PFSK-1 (cell line): Measurements from ENCODE around the gene IDH3B.

Source experiments
- FOXP2 ChIP-seq: optimal IDR thresholded peaks from 2 replicates; pipeline ENCODE3; 2011; ENCODE audit warnings: borderline replicate concordance, control low read depth, inconsistent platforms; ENCODE audit not compliant: insufficient read depth; ENCODE audit errors: extremely low read length, extremely low read depth
- POLR2AphosphoS5 ChIP-seq: IDR thresholded peaks from 2 replicates; pipeline ENCODE4 v1.6.1; 2012; ENCODE audit warnings: low read depth, mild to moderate bottlenecking, control low read depth, low read length, moderate library complexity
- SIN3A ChIP-seq: IDR thresholded peaks from 2 replicates; pipeline ENCODE4 v1.6.1; 2012; ENCODE audit warnings: mild to moderate bottlenecking, low read length, moderate library complexity, borderline replicate concordance; ENCODE audit not compliant: insufficient read depth
- TAF1 ChIP-seq: IDR thresholded peaks from 2 replicates; pipeline ENCODE4 v1.6.1; 2012; ENCODE audit warnings: low read length, control low read depth, borderline replicate concordance; ENCODE audit not compliant: insufficient read depth
- TF ChIP-seq, protein P1 (sequence below), 2 experiments: IDR thresholded peaks; 2 replicates each; pipeline versions ENCODE4 v1.6.1 to v1.8.0; 2011 to 2012; ENCODE audit warnings: low read depth in 2 of 2, low read length in 2 of 2, control low read depth in 1 of 2, inconsistent platforms in 1 of 2, mild to moderate bottlenecking in 1 of 2, moderate library complexity in 1 of 2; ENCODE audit not compliant: insufficient read depth in 1 of 2

Gene IDH3B

DNA sequence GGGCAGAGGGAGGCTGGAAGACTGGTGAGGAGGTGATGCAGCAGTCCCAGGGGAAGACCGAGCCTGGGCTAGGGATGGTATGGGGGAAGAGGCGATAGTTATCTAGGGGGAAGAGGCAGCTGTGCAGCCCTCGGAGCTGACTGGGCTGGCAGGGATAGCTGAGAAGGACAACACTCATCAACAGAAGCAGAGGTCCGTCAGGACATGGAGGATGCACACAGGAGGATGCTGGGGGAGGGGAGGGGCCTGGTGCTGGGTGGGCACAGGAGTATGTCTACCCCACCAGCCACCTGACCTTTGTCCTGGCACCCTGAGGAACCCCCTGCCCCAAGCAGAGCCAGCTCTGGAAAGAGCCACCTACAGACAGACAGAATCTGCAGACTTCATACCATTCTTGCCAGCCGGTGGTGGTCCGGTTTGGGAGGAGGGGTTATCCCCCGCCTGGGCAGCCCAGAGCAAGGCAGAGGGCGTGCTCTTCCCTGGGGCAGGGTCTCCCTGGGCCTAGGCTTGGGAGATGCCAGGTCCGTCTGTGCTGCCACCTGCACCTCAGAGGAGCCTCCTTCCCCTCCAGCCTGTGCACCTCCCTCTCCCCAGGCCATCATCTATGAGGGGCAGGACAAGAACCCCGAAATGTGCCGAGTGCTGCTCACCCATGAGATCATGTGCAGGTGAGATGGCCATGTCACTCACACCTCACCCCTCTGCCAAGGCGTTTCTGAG, 43.5 kb upstream of the IDH3B start:
- TF ChIP-seq FOXP2 = no peak
- no peak for TF ChIP-seq POLR2AphosphoS5
- TF ChIP-seq SIN3A = no peak
- no peak for TF ChIP-seq TAF1
- TF ChIP-seq, protein P1, sequence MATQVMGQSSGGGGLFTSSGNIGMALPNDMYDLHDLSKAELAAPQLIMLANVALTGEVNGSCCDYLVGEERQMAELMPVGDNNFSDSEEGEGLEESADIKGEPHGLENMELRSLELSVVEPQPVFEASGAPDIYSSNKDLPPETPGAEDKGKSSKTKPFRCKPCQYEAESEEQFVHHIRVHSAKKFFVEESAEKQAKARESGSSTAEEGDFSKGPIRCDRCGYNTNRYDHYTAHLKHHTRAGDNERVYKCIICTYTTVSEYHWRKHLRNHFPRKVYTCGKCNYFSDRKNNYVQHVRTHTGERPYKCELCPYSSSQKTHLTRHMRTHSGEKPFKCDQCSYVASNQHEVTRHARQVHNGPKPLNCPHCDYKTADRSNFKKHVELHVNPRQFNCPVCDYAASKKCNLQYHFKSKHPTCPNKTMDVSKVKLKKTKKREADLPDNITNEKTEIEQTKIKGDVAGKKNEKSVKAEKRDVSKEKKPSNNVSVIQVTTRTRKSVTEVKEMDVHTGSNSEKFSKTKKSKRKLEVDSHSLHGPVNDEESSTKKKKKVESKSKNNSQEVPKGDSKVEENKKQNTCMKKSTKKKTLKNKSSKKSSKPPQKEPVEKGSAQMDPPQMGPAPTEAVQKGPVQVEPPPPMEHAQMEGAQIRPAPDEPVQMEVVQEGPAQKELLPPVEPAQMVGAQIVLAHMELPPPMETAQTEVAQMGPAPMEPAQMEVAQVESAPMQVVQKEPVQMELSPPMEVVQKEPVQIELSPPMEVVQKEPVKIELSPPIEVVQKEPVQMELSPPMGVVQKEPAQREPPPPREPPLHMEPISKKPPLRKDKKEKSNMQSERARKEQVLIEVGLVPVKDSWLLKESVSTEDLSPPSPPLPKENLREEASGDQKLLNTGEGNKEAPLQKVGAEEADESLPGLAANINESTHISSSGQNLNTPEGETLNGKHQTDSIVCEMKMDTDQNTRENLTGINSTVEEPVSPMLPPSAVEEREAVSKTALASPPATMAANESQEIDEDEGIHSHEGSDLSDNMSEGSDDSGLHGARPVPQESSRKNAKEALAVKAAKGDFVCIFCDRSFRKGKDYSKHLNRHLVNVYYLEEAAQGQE (IDR thresholded peaks at IDR 0.05; ENCODE audit: insufficient read depth in 1 of 2, low read depth in 2 of 2, low read length in 2 of 2) = no peak

- TF ChIP-seq TAF1 (no peak), FOXP2 (no peak)
These were observed 42.8 kb upstream of the IDH3B start for GRCh38 chr20:2706688-2707352.

- no peak for TF ChIP-seq FOXP2
- TF ChIP-seq SIN3A = no peak
- no peak for TF ChIP-seq TAF1
- TF ChIP-seq, protein P1 (IDR thresholded peaks at IDR 0.05; ENCODE audit: insufficient read depth in 1 of 2, low read depth in 2 of 2, low read length in 2 of 2) = no peak
- TF ChIP-seq POLR2AphosphoS5 = no peak
These were observed 42.1 kb upstream of the IDH3B start for GRCh38 chr20:2705931-2706645.

DNA sequence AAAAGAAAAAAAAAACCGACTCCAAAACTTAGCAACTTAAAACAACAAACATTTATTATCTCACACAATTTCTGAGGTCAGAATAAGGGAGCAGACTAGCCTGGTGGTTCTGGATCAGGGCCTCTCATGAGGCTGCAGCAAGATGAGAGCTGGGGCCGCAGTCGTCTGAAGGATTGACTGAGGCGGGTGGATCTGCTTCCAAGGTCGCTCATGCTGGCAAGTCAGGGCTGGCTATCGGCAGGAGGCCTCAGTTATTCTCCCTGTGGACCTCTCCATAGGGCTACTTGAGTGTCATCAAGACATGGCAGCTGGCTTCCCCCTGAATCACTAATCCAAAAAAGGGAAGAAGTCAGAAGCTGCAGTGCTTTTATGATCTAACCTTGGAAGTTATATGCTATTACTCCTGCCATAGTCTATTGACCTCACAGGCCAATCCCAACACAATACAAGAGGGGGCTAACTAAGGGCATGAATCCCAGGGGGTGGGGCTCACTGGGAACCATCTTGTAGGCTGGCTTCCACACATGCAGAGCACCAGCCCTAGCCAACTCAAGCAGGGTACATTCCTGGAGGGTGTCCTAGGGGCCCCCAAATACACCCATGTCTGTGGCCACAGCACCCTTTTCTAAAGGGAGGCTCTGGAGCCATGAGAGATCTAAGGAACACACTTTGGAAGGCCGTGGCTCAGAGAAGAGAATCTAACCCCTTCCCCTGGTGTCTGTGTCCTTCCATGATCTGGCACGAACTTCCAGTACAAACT, 39.9 kb upstream of the IDH3B start:
- TF ChIP-seq SIN3A = no peak
- TF ChIP-seq TAF1 = no peak
- TF ChIP-seq, protein P1 (IDR thresholded peaks at IDR 0.05; ENCODE audit: insufficient read depth in 1 of 2, low read depth in 2 of 2, low read length in 2 of 2) = no peak
- TF ChIP-seq POLR2AphosphoS5 = no peak
- TF ChIP-seq FOXP2 = no peak

GRCh38 chr20:2701671-2702081, 37.7 kb upstream of the IDH3B start:
- TF ChIP-seq SIN3A (no peak), POLR2AphosphoS5 (no peak), TAF1 (no peak), FOXP2 (no peak)
- TF ChIP-seq, protein P1 (IDR thresholded peaks at IDR 0.05; ENCODE audit: insufficient read depth in 1 of 2, low read depth in 2 of 2, low read length in 2 of 2) = no peak
